GM18870 (cell line): ENCODE measurements around the gene IL17RC.
"Not testable (repeated sequence)": the region's sequence is repeated elsewhere in the genome, so short reads cannot be mapped to it uniquely, and the experiment has no call there.

Source experiments
- ATAC-seq: cut with Tn5 transposase; IDR thresholded peaks from one replicate; pipeline ENCODE4 v1.9.1; 2021; ENCODE audit warnings: moderate library complexity; ENCODE audit not compliant: unreplicated experiment

The IL17RC gene

GRCh38 chr3:9914011-9914410 is 2.9 kb upstream of the IL17RC start:
- ATAC-seq, result no peak

GRCh38 chr3:9914559-9915253 is 2.2 kb upstream of the IL17RC start:
- no peak for ATAC-seq

GRCh38 chr3:9915254-9916141 is 1.4 kb upstream of the IL17RC start:
- no peak for ATAC-seq

- no peak for ATAC-seq
Observed at GRCh38 chr3:9916346-9916733, 558 bp upstream of the IL17RC start.

- ATAC-seq, result no peak
Observed at GRCh38 chr3:9917820-9918219, 922 bp downstream of the IL17RC start.

- no peak for ATAC-seq
Observed at GRCh38 chr3:9918261-9919038, 1.6 kb downstream of the IL17RC start.

GRCh38 chr3:9928158-9928557 is 11.3 kb downstream of the IL17RC start:
- no peak for ATAC-seq

- no peak for ATAC-seq
Observed at GRCh38 chr3:9930804-9931418, 14.0 kb downstream of the IL17RC start.

- no peak for ATAC-seq
Observed at GRCh38 chr3:9932535-9932842, 15.6 kb downstream of the IL17RC start.

GRCh38 chr3:9932843-9933560 is 16.1 kb downstream of the IL17RC start:
- ATAC-seq, result peak; percentile 43

- ATAC-seq, result peak; percentile 82
Observed at GRCh38 chr3:9933561-9934234, 16.8 kb downstream of the IL17RC start, which contains the start of gene CRELD1. TSS of gene CRELD1 (plus strand) at chr3:9933834. CDS start at chr3:9934439, 605 bp downstream.

GRCh38 chr3:9934235-9934621 is 17.3 kb downstream of the IL17RC start:
- no peak for ATAC-seq

- no peak for ATAC-seq
Observed at GRCh38 chr3:9934993-9935392, 18.1 kb downstream of the IL17RC start.

- ATAC-seq, result no peak
Observed at GRCh38 chr3:9935966-9936510, 19.1 kb downstream of the IL17RC start.

GRCh38 chr3:9937486-9938238 is 20.8 kb downstream of the IL17RC start:
- ATAC-seq, result no peak

- ATAC-seq, result no peak
Observed at GRCh38 chr3:9938966-9939365, 22.1 kb downstream of the IL17RC start.

GRCh38 chr3:9939906-9940305 is 23.0 kb downstream of the IL17RC start:
- ATAC-seq, result not testable (repeated sequence)

- no peak for ATAC-seq
Observed at GRCh38 chr3:9940746-9941145, 23.8 kb downstream of the IL17RC start.

- no peak for ATAC-seq
Observed at GRCh38 chr3:9942164-9942563, 25.3 kb downstream of the IL17RC start.
